B cell (primary cell): ENCODE results near the gene C10orf143. TPM values are rescaled to one million over a fixed set of nuclear protein-coding genes. Genes with fewer than 3 reads are reported as not detected.

Experiments used
- ATAC-seq: fragments of 200-7000 bp; cut with Tn5 transposase; one replicate; pipeline ENCODE4 v1.10.0; 2021; ENCODE audit warnings: low read depth, mild to moderate bottlenecking, moderate number of reproducible peaks, moderate library complexity
- CTCF ChIA-PET: fragments of 350-600 bp; sonication (Branson Sonifier 250); formaldehyde crosslinking; loops from one replicate; lab custom pipeline; 2021; ENCODE audit warnings: antibody characterized with exemption, inconsistent platforms; lab: Charles Lee
- POLR2A ChIA-PET: fragments of 350-600 bp; sonication (Branson Sonifier 250); formaldehyde crosslinking; loops from one replicate; lab custom pipeline; 2021; ENCODE audit warnings: antibody characterized with exemption; lab: Charles Lee
- DNase-seq: peaks from one replicate; pipeline ENCODE4 v3.0.0; 2013
- H2AFZ ChIP-seq: 2 replicates; pipeline ENCODE4 v1.6.1; 2012; ENCODE audit warnings: mild to moderate bottlenecking, low read depth, low read length; ENCODE audit not compliant: insufficient read depth, poor library complexity, severe bottlenecking
- H3K27ac ChIP-seq, 2 donors: 1 replicate in 1 of 2; 2 replicates in 1 of 2; pipeline ENCODE4 v1.5.1; 2012 to 2013; ENCODE audit warnings: low read length in 2 of 2, mild to moderate bottlenecking in 2 of 2, moderate library complexity in 1 of 2
- H3K27me3 ChIP-seq, 4 experiments: fragments of 200-600 bp in 1 of 4; sonication (generic) in 1 of 4; replicated peaks in 1 of 4; 1 replicate in 2 of 4; 2 replicates in 2 of 4; pipeline versions ENCODE4 v1.6.1 to v1.7.0; 2013 to 2016; ENCODE audit warnings: low read length in 3 of 4, mild to moderate bottlenecking in 2 of 4, mixed read lengths in 1 of 4, moderate library complexity in 1 of 4; ENCODE audit not compliant: insufficient read depth in 4 of 4, control insufficient read depth in 3 of 4; ENCODE audit errors: control extremely low read depth in 1 of 4
- H3K36me3 ChIP-seq, 2 experiments: replicated peaks in 1 of 2; 1 replicate in 1 of 2; 2 replicates in 1 of 2; pipeline versions ENCODE4 v1.6.1 to v1.7.1; 2013; ENCODE audit warnings: low read length in 1 of 2; ENCODE audit not compliant: insufficient read depth in 2 of 2, control insufficient read depth in 1 of 2; ENCODE audit errors: control extremely low read depth in 1 of 2, extremely low read depth in 1 of 2
- H3K4me1 ChIP-seq, 2 donors: fragments of 200-600 bp in 1 of 2; sonication (generic) in 1 of 2; 1 replicate in 1 of 2; 2 replicates in 1 of 2; pipeline versions ENCODE4 v1.5.1 to v1.6.1; 2013 to 2017; ENCODE audit warnings: low read length in 2 of 2; ENCODE audit not compliant: control insufficient read depth in 2 of 2, insufficient read depth in 2 of 2
- H3K4me2 ChIP-seq: replicated peaks from 2 replicates; pipeline ENCODE3; 2012; ENCODE audit warnings: mild to moderate bottlenecking, low read depth, low read length; ENCODE audit not compliant: poor library complexity, severe bottlenecking
- H3K4me3 ChIP-seq, 5 experiments: fragments of 200-600 bp in 1 of 5; sonication (generic) in 1 of 5; 1 replicate in 3 of 5; 2 replicates in 2 of 5; pipeline versions ENCODE4 v1.5.1 to v1.7.0; 2011 to 2016; ENCODE audit warnings: low read length in 4 of 5, mild to moderate bottlenecking in 4 of 5, low read depth in 2 of 5, control low read depth in 1 of 5, moderate library complexity in 1 of 5; ENCODE audit not compliant: insufficient read depth in 1 of 5; ENCODE audit errors: control extremely low read depth in 1 of 5, extremely low read depth in 1 of 5
- H3K79me2 ChIP-seq: fragments of 200-600 bp; sonication (generic); one replicate; pipeline ENCODE4 v1.6.0; 2016; ENCODE audit warnings: low read length; ENCODE audit not compliant: control insufficient read depth, insufficient read depth
- H3K9ac ChIP-seq: fragments of 200-600 bp; sonication (generic); 2 replicates; pipeline ENCODE4 v1.6.1; 2017; ENCODE audit warnings: mild to moderate bottlenecking, low read length, moderate library complexity
- H3K9me3 ChIP-seq, 3 donors: one replicate each; pipeline versions ENCODE4 v1.6.1 to v1.7.1; 2013; ENCODE audit warnings: low read length in 2 of 3; ENCODE audit not compliant: control insufficient read depth in 2 of 3, insufficient read depth in 1 of 3; ENCODE audit errors: control extremely low read depth in 1 of 3
- H4K20me1 ChIP-seq: 2 replicates; pipeline ENCODE4 v1.6.0; 2012; ENCODE audit warnings: mild to moderate bottlenecking, low read length; ENCODE audit not compliant: insufficient read depth, control insufficient read depth, poor library complexity, severe bottlenecking
- H3K27ac Mint-ChIP-seq: one replicate; pipeline ENCODE4 v1.8.0; 2021; ENCODE audit warnings: mixed read lengths
- H3K27me3 Mint-ChIP-seq: one replicate; pipeline ENCODE4 v1.8.0; 2021; ENCODE audit warnings: mixed read lengths
- H3K4me1 Mint-ChIP-seq: one replicate; pipeline ENCODE4 v1.8.0; 2021; ENCODE audit warnings: mixed read lengths
- H3K4me3 Mint-ChIP-seq: one replicate; pipeline ENCODE4 v1.8.0; 2021; ENCODE audit warnings: mixed read lengths
- H3K9me3 Mint-ChIP-seq: one replicate; pipeline ENCODE4 v1.8.0; 2022; ENCODE audit warnings: mixed read lengths; ENCODE audit not compliant: insufficient read depth
- EZH2 ChIP-seq: IDR thresholded peaks from 2 replicates; pipeline ENCODE4 v1.6.1; 2012; ENCODE audit warnings: borderline replicate concordance, low read depth, mild to moderate bottlenecking, moderate library complexity, low read length; ENCODE audit not compliant: insufficient read depth, poor library complexity, severe bottlenecking
- WGBS: methylation state at CpG from one replicate; pipeline ENCODE4 v1.1.5; 2013; ENCODE audit warnings: missing lambda C conversion rate; ENCODE audit not compliant: insufficient coverage; 5-methylcytosine and 5-hydroxymethylcytosine counted together
- intact Hi-C: fragments of 100-400 bp; cut with micrococcal nuclease; formaldehyde crosslinking; loops from one replicate; pipeline ENCODE4 v1.10.0; 2022
- polyA plus RNA-seq: library from polyadenylated mRNA; depleted of rRNA; stranded (reverse); fragments of >200 nt; gene quantifications from 2 replicates; pipeline ENCODE4 v1.2.3, GENCODE V29; 2012
- total RNA-seq, 2 donors: library from RNA; stranded (reverse); fragments of 120-200 nt in 1 of 2; gene quantifications; 1 replicate in 1 of 2; 2 replicates in 1 of 2; pipeline versions ENCODE4 v1.2.3 to v1.2.4, GENCODE V29; 2013 to 2022
- TF ChIP-seq, protein P1 (sequence below): fragments of 200-600 bp; IDR thresholded peaks from one replicate; pipeline ENCODE4 v1.8.0; 2022; ENCODE audit warnings: antibody characterized with exemption, mild to moderate bottlenecking

C10orf143 gene
- total and polyA plus RNA-seq, 2 donors (not counting 1 experiment from before 2014, with no cell fraction given), result 9.1 to 12.8 TPM

DNA sequence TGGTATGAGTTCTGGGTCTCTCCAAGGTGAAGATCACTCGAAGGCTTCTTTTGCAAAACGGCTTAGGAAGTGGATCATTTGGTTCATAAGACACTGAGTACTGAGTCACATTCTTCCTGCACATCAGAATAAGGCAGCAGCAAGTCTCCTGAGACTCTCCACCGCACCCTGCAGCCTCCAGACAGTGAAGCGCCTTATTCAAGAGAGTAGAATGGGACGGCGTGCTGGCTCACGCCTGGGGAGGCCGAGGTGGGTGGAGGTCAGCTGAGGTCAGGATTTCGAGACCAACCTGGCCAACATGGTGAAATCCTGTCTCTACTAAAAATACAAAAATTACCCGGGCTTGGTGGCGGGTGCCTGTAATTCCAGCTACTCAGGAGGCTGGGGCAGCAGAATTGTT lies 70.3 kb downstream of the C10orf143 start:
- H3K9me3 ChIP-seq, result peaks cover 0 to 4% (median 0%) of the 10 kb centered on the region in 3 donors
- no peaks in the 10 kb centered on the region for H3K4me1 Mint-ChIP-seq
- no peak overlapping the region for H3K4me2 ChIP-seq
- intact Hi-C loops, result no loop called here
- 89% methylated on average over 4 of the region's 11 CpGs for WGBS
- no peak overlapping the region for H3K4me3 ChIP-seq
- H3K36me3 ChIP-seq, result no peaks in the 10 kb centered on the region
- no peaks in the 10 kb centered on the region for H3K79me2 ChIP-seq
- no peak overlapping the region for H3K4me3 Mint-ChIP-seq
- ChIA-PET POLR2A (no interaction called here), CTCF (no interaction called here)
- H2AFZ ChIP-seq, result no peak overlapping the region
- DNase-seq (no peak), ATAC-seq (no peak)
- TF ChIP-seq, protein P1, sequence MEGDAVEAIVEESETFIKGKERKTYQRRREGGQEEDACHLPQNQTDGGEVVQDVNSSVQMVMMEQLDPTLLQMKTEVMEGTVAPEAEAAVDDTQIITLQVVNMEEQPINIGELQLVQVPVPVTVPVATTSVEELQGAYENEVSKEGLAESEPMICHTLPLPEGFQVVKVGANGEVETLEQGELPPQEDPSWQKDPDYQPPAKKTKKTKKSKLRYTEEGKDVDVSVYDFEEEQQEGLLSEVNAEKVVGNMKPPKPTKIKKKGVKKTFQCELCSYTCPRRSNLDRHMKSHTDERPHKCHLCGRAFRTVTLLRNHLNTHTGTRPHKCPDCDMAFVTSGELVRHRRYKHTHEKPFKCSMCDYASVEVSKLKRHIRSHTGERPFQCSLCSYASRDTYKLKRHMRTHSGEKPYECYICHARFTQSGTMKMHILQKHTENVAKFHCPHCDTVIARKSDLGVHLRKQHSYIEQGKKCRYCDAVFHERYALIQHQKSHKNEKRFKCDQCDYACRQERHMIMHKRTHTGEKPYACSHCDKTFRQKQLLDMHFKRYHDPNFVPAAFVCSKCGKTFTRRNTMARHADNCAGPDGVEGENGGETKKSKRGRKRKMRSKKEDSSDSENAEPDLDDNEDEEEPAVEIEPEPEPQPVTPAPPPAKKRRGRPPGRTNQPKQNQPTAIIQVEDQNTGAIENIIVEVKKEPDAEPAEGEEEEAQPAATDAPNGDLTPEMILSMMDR, result no peak
- no peak for TF ChIP-seq EZH2
- H4K20me1 ChIP-seq, result no peaks in the 10 kb centered on the region
- no peaks in the 10 kb centered on the region for H3K9me3 Mint-ChIP-seq
- H3K4me1 ChIP-seq, result no peaks in the 10 kb centered on the region
- H3K27ac Mint-ChIP-seq, result no peak overlapping the region
- peaks cover 0 to 4% (median 0%) of the 10 kb centered on the region in 4 experiments for H3K27me3 ChIP-seq
- peaks cover 27% of the 10 kb centered on the region for H3K27me3 Mint-ChIP-seq
- H3K27ac ChIP-seq, result no peak overlapping the region
- H3K9ac ChIP-seq, result no peak overlapping the region

DNA sequence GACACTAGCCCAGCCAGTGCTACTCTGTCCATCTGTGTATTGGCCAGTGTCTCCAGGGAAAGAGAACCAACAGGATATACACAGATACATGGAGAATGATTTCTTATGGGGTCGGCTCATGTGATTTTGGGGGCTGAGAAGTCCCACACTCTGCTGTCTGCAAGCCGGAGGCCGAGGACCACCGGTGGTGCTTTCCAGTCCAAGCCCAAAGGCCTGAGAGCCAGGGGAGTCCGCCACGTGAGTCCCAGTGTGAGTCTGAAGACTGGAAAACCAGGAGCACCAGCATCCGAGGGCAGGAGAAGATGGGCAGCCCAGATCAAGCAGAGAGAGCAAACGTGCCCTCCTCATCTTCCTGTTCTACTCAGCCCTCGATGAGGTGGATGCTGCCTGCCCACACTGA lies 71.5 kb downstream of the C10orf143 start:
- Histone ChIP-seq H4K20me1 (no peaks in the 10 kb centered on the region), H3K4me3 (no peak overlapping the region), H2AFZ (no peak overlapping the region), H3K27ac (no peak overlapping the region), H3K27me3 (no peaks in the 10 kb centered on the region), H3K4me1 (no peaks in the 10 kb centered on the region), H3K36me3 (no peaks in the 10 kb centered on the region), H3K4me2 (no peak overlapping the region), H3K79me2 (no peaks in the 10 kb centered on the region), H3K9me3 (peaks cover 0 to 4% (median 0%) of the 10 kb centered on the region in 3 donors), H3K9ac (no peak overlapping the region)
- intact Hi-C loops, result no loop called here
- 79% methylated on average over 9 of the region's 9 CpGs for WGBS
- no peak overlapping the region for H3K4me3 Mint-ChIP-seq
- no peak overlapping the region for H3K27ac Mint-ChIP-seq
- no peak for ATAC-seq
- no peaks in the 10 kb centered on the region for H3K9me3 Mint-ChIP-seq
- POLR2A ChIA-PET, result no interaction called here
- no peak for TF ChIP-seq EZH2
- TF ChIP-seq, protein P1, result no peak
- CTCF ChIA-PET, result no interaction called here
- DNase-seq, result no peak
- H3K27me3 Mint-ChIP-seq, result peaks cover 23% of the 10 kb centered on the region
- H3K4me1 Mint-ChIP-seq, result no peaks in the 10 kb centered on the region
